GM19328 (cell line): Measurements from ENCODE around the gene DNAJC11.
"Not testable (repeated sequence)": the region's sequence is repeated elsewhere in the genome, so short reads cannot be mapped to it uniquely, and the experiment has no call there.

Experiments
- ATAC-seq: cut with Tn5 transposase; IDR thresholded peaks from one replicate; pipeline ENCODE4 v1.9.1; 2021; ENCODE audit warnings: mild to moderate bottlenecking, moderate library complexity; ENCODE audit not compliant: unreplicated experiment

The DNAJC11 gene

GRCh38 chr1:6602669-6603237, 98.9 kb downstream of the DNAJC11 start, which contains the start of gene KLHL21:
TSS of gene KLHL21 (minus strand) at chr1:6602869. CDS start at chr1:6602817, 52 bp downstream.
- ATAC-seq = peak; percentile 47

DNA sequence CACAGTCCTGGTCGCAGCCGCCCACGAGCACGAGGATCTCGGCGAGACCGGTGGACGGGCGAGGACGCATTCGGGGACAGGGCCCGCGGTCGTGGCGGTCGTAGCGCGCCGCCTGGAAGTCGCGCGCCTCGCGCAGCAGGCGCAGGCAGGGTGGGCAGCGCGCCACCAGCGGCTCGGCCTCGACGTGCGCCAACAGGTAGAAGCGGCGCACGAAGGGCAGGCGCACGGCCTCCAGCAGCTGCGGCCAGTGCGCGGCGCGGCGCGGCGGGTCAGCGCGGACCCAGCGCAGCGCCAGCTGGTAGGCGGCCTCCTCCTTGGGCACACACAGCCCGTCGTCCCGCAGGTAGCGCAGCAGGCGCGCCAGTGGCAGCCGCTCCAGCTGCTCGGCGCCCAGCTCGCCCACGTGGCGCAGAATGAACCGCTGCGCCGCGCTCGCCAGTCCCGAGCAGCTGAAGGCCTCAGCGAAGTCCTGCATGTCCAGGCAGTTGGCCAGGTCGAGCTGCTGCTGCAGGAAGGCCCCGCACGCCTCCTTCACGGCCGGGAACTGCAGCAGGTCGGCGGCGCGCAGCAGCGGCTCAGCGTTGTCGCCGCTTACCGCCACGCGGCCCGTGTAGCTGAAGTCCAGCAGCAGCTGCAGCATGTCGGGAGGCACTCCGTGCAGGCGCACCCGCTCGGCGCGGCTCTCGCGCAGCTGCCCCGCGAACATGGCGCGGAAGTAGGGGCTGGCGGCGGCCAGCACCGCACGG, 99.5 kb downstream of the DNAJC11 start:
- peak; percentile 6 for ATAC-seq

DNA sequence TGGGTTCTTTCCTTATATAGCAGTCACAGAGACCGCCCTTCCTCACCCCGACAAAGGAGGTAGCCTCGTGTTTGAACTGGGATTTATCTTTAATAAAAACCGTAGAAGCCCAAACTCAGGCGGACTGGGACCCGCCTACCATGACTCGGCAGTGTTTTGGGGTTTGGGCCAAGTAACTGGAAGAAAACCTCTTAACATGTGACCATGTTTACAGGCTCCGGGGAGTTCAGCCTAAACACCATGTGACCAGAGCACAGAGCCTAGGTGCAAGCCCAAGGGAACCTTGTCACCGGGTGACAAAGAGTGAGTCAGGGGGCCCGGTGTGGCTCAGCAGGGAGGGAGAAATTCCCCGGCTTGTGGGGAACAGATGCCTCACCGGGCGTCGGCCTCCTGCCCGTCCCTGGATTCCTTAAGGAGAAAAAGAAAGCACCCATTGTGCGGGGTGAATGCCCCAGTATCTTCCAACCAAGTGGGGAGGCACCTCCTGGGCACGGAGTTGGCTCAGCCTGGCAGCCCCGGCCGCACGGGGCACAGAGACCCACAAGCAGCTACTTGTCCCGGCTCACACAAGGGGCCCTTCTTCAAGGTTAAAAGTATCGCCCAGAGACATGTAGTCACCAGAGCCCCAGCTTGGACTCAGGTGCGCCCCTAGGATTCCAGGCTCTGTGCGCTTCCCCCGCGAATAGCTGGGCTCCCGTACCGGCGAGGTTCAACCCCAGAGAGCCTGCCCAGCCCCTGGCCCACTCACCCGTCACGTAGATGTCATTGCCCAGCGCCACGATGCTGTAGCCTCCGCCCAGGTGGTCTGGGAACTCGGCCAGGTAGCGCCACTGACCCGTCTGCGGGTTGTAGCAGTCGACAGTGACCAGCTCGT, 100.3 kb downstream of the DNAJC11 start:
- no peak for ATAC-seq

- no peak for ATAC-seq
Measured at GRCh38 chr1:6600410-6601048, 101.1 kb downstream of the DNAJC11 start.

GRCh38 chr1:6599991-6600390, 101.6 kb downstream of the DNAJC11 start:
- not testable (repeated sequence) for ATAC-seq

GRCh38 chr1:6599141-6599975, 102.3 kb downstream of the DNAJC11 start:
- no peak for ATAC-seq

DNA sequence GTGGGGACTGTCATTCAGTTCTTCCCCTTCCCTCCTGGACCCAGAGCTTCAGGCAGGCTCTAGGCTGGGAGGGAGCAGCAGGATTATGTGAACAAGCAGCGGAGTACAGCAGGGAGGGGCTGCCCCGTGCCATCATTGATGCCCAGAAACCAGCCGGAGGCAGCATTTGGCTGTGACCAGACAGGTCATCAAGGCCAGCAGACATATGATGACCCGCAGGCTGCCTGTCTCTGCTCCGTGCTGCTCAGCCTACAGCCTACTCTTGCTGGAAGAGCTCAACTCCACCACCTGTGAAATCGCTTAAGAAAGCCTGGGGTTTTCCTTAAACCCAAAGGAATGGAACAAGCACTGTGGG, 103.9 kb downstream of the DNAJC11 start:
- ATAC-seq = no peak

- ATAC-seq = no peak
Measured at GRCh38 chr1:6596886-6597776, 104.5 kb downstream of the DNAJC11 start.

DNA sequence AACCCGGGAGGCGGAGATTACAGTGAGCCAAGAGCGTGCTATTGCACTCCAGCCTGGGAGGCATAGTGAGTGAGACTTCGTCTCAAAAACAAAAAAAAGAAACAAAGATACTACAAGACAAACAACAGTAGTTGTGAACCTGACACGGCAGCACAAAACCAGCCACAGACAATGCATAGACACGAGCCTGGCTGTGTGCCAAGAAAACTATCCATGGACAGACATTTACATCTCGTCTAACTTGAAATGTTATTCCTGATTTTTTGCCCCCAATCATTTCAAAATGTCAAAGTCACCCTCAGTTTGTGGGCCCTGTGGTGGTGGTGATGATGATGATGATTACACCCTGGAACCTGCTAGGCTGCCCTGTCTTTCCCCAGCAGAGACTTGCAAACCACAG, 105.3 kb downstream of the DNAJC11 start:
- no peak for ATAC-seq

- no peak for ATAC-seq
Measured at GRCh38 chr1:6594977-6595740, 106.5 kb downstream of the DNAJC11 start.

GRCh38 chr1:6593810-6594209, 107.8 kb downstream of the DNAJC11 start:
- no peak for ATAC-seq

DNA sequence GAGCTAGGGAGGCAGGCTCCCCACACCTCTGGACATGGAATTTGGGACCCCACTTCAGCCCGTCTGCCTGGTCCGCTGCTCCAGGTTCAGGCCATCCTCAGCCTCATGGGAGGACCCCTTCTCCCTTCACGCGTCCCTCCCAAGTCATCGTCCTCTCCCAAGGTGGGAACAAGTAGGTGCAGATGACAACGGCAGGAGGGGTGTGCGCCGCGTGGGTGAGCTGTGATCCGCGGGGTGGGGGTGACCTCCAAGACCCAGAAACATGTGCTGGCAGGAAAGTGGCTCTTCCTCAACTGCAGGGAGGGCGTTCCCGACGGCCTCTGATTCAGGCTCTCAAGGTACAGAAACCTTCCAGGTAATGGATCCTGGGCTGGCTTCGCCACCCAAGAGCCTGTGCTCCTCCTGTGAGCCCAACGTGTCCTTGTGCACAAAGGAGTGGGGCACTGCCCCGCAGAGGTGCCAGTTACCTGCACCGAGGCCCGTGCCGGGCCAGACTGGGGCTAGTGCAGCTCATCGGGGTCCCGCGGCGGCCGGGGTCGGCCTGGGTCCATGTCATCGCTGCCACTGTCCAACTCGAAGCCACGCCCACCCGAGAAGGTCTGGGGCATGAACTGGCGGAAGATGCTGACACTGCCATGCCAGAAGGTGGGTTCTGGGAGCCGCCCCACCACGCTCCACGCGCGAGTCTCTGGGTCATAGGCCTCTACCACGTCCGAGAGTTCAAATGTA, 108.6 kb downstream of the DNAJC11 start:
- ATAC-seq = no peak

GRCh38 chr1:6592441-6592840, 109.2 kb downstream of the DNAJC11 start:
- ATAC-seq = no peak

- no peak for ATAC-seq
Measured at GRCh38 chr1:6591644-6592043, 110.0 kb downstream of the DNAJC11 start.

- no peak for ATAC-seq
Measured at GRCh38 chr1:6591222-6591621, 110.4 kb downstream of the DNAJC11 start.

- no peak for ATAC-seq
Measured at GRCh38 chr1:6590046-6590445, 111.6 kb downstream of the DNAJC11 start.

- ATAC-seq = no peak
Measured at GRCh38 chr1:6588893-6589520, 112.6 kb downstream of the DNAJC11 start.
